Endodermal cell (in vitro differentiated cells): ENCODE results near the gene CRTAC1. TPM values are rescaled to one million over a fixed set of nuclear protein-coding genes. Genes with fewer than 3 reads are reported as not detected.
"Not testable (repeated sequence)": the region's sequence is repeated elsewhere in the genome, so short reads cannot be mapped to it uniquely, and the experiment has no call there.

ENCODE experiments used
- DNase-seq: peaks from one replicate; pipeline ENCODE4 v3.0.0-alpha.2; 2017
- H3K27ac ChIP-seq: 2 replicates; pipeline ENCODE4 v1.5.1; 2013; ENCODE audit warnings: mild to moderate bottlenecking, low read depth, low read length, moderate library complexity
- H3K27me3 ChIP-seq: 2 replicates; pipeline ENCODE4 v1.6.1; 2013; ENCODE audit warnings: mild to moderate bottlenecking, low read length, moderate library complexity; ENCODE audit not compliant: insufficient read depth, control insufficient read depth, poor library complexity, severe bottlenecking
- H3K36me3 ChIP-seq: 2 replicates; pipeline ENCODE4 v1.7.0; 2013; ENCODE audit warnings: mild to moderate bottlenecking, low read length, moderate library complexity; ENCODE audit not compliant: control insufficient read depth, insufficient read depth
- H3K4me1 ChIP-seq: one replicate; pipeline ENCODE4 v1.7.0; 2013; ENCODE audit warnings: low read length; ENCODE audit not compliant: control insufficient read depth, insufficient read depth
- H3K4me3 ChIP-seq: 2 replicates; pipeline ENCODE4 v1.5.1; 2013; ENCODE audit warnings: mild to moderate bottlenecking, low read length, moderate library complexity
- H3K9ac ChIP-seq: 2 replicates; pipeline ENCODE4 v1.6.1; 2013; ENCODE audit warnings: mild to moderate bottlenecking, low read length, moderate library complexity; ENCODE audit not compliant: poor library complexity, severe bottlenecking; ENCODE audit errors: extremely low read depth
- H3K9me3 ChIP-seq: 2 replicates; pipeline ENCODE4 v1.6.1; 2013; ENCODE audit warnings: mild to moderate bottlenecking, low read length, moderate library complexity; ENCODE audit not compliant: control insufficient read depth
- H3K27ac Mint-ChIP-seq: 2 replicates; pipeline ENCODE4 v1.8.0; 2020; ENCODE audit warnings: mixed read lengths
- H3K27me3 Mint-ChIP-seq: 2 replicates; pipeline ENCODE4 v1.8.0; 2021; ENCODE audit warnings: mild to moderate bottlenecking, mixed read lengths; ENCODE audit not compliant: insufficient read depth
- H3K36me3 Mint-ChIP-seq: 2 replicates; pipeline ENCODE4 v1.8.0; 2020; ENCODE audit warnings: low read depth, mixed read lengths
- H3K4me1 Mint-ChIP-seq: 2 replicates; pipeline ENCODE4 v1.8.0; 2020; ENCODE audit warnings: mixed read lengths
- H3K4me3 Mint-ChIP-seq: 2 replicates; pipeline ENCODE4 v1.8.0; 2020; ENCODE audit warnings: mild to moderate bottlenecking, moderate library complexity, mixed read lengths
- H3K9me3 Mint-ChIP-seq: 2 replicates; pipeline ENCODE4 v1.8.0; 2020; ENCODE audit warnings: mild to moderate bottlenecking, mixed read lengths
- CTCF ChIP-seq: fragments of 200-600 bp; sonication (generic); conservative IDR thresholded peaks from 2 replicates; pipeline ENCODE4 v1.5.0; 2021; ENCODE audit warnings: antibody characterized with exemption, mild to moderate bottlenecking
- WGBS, 2 experiments: methylation state at CpG; one replicate each; pipeline versions ENCODE4 v1.1.5 to v1.1.7; 2013; ENCODE audit warnings: missing lambda C conversion rate in 2 of 2, mixed read lengths in 1 of 2; ENCODE audit not compliant: insufficient coverage in 1 of 2, insufficient read length in 1 of 2; 5-methylcytosine and 5-hydroxymethylcytosine counted together
- total RNA-seq, 2 donors: library from RNA; stranded (reverse); fragmentation: NEBNext Ultra II Directional in 1 of 2; extraction: Animal tissue kit (Norgen Biotek cat#: 25700) in 1 of 2; gene quantifications; 2 replicates in 1 of 2; 3 replicates in 1 of 2; pipeline ENCODE4 v1.2.1, GENCODE V29; 2021

The CRTAC1 gene
- total RNA-seq, 2 donors from 2014 or later = 0.13 to 0.24 TPM

DNA sequence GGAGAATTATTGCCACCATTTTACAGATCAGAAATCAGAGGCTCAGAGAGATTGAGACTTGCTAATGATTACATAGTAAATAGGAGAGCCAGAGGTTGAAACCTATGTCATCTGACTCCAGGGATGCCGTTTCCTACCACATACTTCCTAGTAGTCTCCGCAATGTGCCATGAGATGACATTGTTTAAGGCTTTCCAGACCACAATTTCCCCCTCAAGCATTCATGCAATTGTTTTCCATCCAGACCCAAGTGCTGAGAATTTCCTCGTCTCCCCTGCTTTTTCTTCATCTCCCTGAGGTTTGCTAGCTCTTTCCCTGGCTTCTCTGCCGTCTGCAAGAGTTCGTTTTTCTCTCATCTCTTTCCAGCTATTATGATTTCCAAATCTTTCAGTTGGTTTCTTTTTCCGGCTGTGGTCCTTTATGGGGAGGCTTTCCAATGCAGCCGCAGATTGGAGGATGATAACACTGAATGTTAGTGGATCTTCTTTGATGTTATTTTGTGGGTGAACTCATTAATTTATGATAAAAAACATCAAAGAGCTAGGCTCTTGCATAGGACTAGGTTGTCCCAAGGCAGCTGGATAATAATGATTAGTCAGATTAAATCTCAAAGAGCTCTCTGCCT lies 187.7 kb downstream of the CRTAC1 start:
- no peaks in the 10 kb centered on the region for H3K4me1 ChIP-seq
- TF ChIP-seq CTCF = no peak
- H3K9ac ChIP-seq = no peak overlapping the region
- H3K27ac ChIP-seq = no peak overlapping the region
- no peak for DNase-seq
- no peak overlapping the region for H3K27ac Mint-ChIP-seq
- no peaks in the 10 kb centered on the region for H3K4me1 Mint-ChIP-seq
- peaks cover 10% of the 10 kb centered on the region for H3K9me3 ChIP-seq
- H3K27me3 Mint-ChIP-seq = peaks cover 21% of the 10 kb centered on the region
- H3K36me3 Mint-ChIP-seq = no peaks in the 10 kb centered on the region
- no peak overlapping the region for H3K4me3 Mint-ChIP-seq
- H3K27me3 ChIP-seq = peaks cover 22% of the 10 kb centered on the region
- 88 to 94% methylated on average over 7 of the region's 7 CpGs for WGBS, 2 experiments
- no peak overlapping the region for H3K4me3 ChIP-seq
- H3K36me3 ChIP-seq = no peaks in the 10 kb centered on the region
- H3K9me3 Mint-ChIP-seq = peaks cover 10% of the 10 kb centered on the region

DNA sequence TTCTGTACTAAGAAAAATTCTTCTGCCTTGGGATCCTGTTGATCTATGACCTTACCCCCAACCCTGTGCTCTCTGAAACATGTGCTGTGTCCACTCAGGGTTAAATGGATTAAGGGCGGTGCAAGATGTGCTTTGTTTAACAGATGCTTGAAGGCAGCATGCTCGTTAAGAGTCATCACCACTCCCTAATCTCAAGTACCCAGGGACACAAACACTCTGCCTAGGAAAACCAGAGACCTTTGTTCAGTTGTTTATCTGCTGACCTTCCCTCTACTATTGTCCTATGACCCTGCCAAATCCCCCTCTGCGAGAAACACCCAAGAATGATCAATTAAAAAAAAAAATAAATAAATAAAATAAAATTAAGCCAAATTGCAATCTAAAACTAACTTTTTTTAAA lies 188.3 kb downstream of the CRTAC1 start:
- H3K4me3 ChIP-seq, H3K27ac ChIP-seq, H3K4me1 ChIP-seq, H3K4me1 Mint-ChIP-seq, H3K27ac Mint-ChIP-seq, DNase-seq, H3K9ac ChIP-seq, H3K36me3 Mint-ChIP-seq, H3K4me3 Mint-ChIP-seq, H3K9me3 ChIP-seq, H3K36me3 ChIP-seq: not testable (repeated sequence)
- Mint-ChIP-seq H3K9me3 (peaks cover 10% of the 10 kb centered on the region), H3K27me3 (peaks cover 24% of the 10 kb centered on the region)
- WGBS, 2 experiments = 60% methylated on average over 1 of the region's 3 CpGs; no CpG with 5 or more reads in 1 of the 2 experiments
- peaks cover 21% of the 10 kb centered on the region for H3K27me3 ChIP-seq

DNA sequence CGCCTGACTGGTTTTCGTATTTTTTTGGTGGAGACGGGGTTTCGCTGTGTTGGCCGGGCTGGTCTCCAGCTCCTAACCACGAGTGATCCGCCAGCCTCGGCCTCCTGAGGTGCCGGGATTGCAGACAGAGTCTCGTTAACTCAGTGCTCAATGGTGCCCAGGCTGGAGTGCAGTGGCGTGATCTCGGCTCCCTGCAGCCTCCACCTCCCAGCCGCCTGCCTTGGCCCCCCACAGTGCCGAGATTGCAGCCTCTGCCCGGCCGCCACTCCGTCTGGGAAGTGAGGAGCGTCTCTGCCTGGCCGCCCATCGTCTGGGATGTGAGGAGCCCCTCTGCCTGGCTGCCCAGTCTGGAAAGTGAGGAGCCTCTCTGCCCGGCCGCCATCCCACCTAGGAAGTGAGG lies 189.3 kb downstream of the CRTAC1 start:
- not testable (repeated sequence) for H3K9me3 ChIP-seq, H3K36me3 ChIP-seq, H3K27ac Mint-ChIP-seq, H3K4me1 ChIP-seq, H3K27ac ChIP-seq, H3K4me3 Mint-ChIP-seq, H3K4me1 Mint-ChIP-seq, DNase-seq, H3K4me3 ChIP-seq, H3K36me3 Mint-ChIP-seq, H3K9ac ChIP-seq
- H3K27me3 ChIP-seq = peaks cover 13% of the 10 kb centered on the region
- 97 to 100% methylated on average over 2 to 9 of the region's 22 CpGs for WGBS, 2 experiments
- H3K9me3 Mint-ChIP-seq = peaks cover 10% of the 10 kb centered on the region
- H3K27me3 Mint-ChIP-seq = peaks cover 31% of the 10 kb centered on the region

DNA sequence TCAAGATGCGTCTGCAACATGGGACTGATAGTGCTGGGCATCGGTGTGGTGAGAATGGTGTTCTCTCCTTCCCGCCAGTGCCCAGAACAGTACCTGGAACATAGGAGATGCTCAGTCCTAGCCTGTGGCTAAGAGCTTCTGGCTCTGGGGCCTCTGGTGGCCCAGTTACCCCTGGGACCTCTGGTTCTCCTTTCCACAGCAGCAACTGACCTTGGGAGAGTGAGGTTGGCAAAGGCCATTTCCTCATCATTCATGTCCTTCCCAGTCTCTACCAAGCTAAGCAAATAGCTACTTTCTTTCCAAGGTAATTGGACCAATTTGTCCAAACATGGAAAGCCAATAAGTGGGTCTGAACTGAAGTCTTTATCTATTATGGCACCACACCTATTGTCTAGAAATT lies 192.3 kb downstream of the CRTAC1 start:
- Histone ChIP-seq H3K4me3 (no peak overlapping the region), H3K4me1 (no peaks in the 10 kb centered on the region), H3K27ac (no peak overlapping the region), H3K36me3 (no peaks in the 10 kb centered on the region), H3K9me3 (peaks cover 14% of the 10 kb centered on the region), H3K9ac (no peak overlapping the region), H3K27me3 (peaks cover 9% of the 10 kb centered on the region)
- Mint-ChIP-seq H3K27me3 (peaks cover 43% of the 10 kb centered on the region), H3K36me3 (no peaks in the 10 kb centered on the region), H3K27ac (no peak overlapping the region), H3K4me1 (no peaks in the 10 kb centered on the region), H3K4me3 (no peak overlapping the region), H3K9me3 (peaks cover 12% of the 10 kb centered on the region)
- DNase-seq = no peak
- no peak for TF ChIP-seq CTCF
- 86 to 100% methylated on average over 3 of the region's 3 CpGs for WGBS, 2 experiments
